GM19468 (cell line): Measurements from ENCODE around the gene CEPT1.
"Not testable (repeated sequence)": the region's sequence is repeated elsewhere in the genome, so short reads cannot be mapped to it uniquely, and the experiment has no call there.

Experiments
- ATAC-seq: cut with Tn5 transposase; IDR thresholded peaks from one replicate; pipeline ENCODE4 v1.9.1; 2021; ENCODE audit warnings: mild to moderate bottlenecking, moderate library complexity, moderate number of reproducible peaks; ENCODE audit not compliant: unreplicated experiment; ENCODE audit errors: extremely low read depth

CEPT1 gene

GRCh38 chr1:111204983-111205713, 65.1 kb downstream of the CEPT1 start:
- no peak for ATAC-seq

DNA sequence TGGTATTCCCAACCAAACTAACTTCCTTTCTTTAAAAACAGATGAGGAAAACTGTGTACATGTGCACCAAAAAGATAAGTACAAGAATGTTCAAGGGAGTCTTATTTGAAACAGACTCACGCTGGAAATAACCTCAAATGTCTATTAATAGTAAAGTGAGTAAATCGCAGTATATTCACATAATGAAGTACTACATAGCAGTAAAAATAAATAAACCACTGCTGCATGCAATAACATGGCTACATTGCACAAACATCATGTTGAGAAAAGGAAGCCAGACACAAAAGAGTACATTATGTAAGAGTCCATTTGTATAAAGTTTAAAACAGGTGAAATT, 65.7 kb downstream of the CEPT1 start:
- ATAC-seq = no peak

DNA sequence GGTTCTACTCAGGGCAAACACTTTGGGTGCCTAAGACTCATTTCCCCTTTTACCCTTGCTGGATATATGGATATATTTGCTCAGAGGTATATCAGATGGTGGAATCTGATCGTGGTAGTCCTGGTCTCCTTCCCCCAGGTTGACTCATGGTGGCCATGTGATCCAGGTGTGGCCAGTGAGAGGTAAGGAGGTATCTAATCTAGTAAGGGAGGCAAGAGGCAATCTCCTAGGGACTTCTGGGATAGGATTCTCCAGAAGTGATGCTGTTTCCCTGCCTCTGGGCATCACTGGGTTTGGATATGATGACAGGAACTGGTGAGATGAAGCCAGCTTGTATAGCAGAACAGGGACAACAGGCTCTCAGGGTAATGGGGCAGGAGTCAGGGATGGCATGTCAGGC, 68.9 kb downstream of the CEPT1 start:
- no peak for ATAC-seq

GRCh38 chr1:111209622-111210021, 69.6 kb downstream of the CEPT1 start:
- ATAC-seq = no peak

DNA sequence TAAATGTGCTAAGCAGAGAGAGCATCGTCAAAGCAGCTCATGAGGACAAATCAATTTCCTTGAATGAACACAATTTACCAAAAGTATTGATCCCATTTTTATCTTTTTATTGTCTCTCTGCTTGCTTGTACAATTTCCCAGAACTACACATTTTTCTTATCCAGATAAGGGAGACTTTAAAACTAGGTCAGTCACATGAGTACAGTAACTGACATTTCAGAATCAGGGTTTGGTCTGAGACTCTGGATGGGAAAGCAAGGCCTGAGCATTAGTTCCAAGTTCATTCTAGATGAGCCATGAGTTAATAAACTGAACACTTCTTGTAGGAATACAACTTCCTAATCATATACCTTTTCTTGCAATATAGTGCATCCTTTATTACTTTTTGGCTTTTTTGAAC, 71.9 kb downstream of the CEPT1 start:
- no peak for ATAC-seq

DNA sequence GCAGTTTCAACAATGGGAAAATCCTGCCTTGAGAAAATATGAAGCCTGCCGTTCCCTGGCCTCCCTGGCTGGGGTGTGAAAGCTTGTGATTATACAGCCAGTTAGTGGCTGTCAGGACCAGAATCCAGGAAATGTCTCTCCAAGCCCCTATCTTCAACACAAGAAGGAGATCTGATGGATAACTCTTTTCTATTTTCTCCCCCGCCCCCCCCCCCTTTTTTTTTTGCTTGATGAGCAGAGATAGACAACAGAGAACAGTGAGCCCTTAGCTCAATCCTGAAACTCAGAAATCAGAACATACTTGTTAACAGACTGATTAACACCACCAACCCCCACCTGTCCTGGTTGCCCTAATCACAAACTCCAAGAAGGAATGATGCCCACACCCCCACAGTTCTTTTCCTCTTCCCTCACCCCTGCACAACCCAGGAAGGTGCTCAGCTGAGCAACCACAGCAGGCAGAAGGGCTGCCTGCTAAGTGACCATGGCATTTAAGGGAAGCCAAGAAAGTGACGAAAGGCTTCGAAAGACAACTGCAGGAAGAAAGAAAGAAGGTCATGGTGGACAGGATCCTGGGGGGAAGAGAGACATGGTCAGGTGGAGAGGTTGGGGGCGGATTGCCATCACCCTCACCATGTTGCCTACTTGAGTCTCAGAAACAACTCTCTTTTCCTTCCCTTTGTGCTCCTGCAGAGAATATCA, 72.8 kb downstream of the CEPT1 start:
- no peak for ATAC-seq

GRCh38 chr1:111213412-111213811, 73.4 kb downstream of the CEPT1 start:
- ATAC-seq = no peak

DNA sequence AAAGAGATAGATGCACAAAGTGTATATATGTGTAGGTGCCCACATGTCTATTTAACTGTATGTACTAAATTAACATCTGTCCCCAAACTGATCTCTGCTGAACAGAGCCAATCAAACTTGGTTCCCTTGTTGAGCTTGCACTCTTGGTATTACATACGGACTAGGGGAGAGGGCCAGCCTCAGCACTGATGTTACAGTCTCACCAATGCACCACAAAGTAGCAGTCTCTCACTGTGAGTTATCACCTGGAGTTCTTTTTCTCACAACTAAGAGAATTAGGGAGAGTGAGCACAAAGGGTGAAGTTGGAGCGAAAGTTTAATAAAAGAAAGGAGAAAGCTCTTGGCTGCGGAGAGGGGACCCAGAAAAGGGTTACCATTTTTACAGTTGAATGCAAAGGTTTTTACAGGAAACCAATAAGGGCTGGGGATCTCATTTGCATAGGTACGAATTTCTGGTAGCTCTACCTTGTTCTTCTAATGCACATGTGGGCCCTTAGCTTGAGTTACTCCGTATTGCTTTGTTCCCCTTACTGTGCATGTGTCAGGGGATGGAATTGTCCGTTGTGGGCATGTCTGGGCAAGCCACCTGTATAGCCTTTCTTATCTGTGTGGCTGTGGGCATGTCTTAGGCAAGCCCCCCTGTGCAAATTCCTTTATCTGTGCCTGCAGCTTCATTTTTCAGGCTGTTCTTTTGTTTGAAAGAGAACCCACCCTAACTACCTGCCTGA, 74.2 kb downstream of the CEPT1 start:
- no peak for ATAC-seq

DNA sequence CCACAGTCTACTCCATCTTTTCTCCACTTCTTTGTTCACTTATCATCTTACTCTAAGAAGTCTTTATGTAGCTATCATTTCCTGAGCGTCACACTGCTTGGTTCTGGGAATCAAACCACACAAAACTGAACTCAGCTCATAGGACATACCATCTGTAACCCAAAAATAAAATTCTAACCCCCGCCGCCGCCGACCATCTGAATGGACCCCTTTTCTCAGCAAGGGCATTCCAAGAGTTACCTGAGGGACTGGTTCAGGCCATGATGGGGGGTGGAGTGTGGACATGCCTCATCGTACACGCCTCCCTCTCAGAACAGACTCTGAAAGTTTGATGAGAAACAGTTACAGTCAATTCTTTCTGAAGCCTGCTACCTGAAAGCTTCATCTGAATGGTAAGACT, 74.9 kb downstream of the CEPT1 start:
- ATAC-seq = no peak

- not testable (repeated sequence) for ATAC-seq
Measured at GRCh38 chr1:111215285-111215684, 75.3 kb downstream of the CEPT1 start.

DNA sequence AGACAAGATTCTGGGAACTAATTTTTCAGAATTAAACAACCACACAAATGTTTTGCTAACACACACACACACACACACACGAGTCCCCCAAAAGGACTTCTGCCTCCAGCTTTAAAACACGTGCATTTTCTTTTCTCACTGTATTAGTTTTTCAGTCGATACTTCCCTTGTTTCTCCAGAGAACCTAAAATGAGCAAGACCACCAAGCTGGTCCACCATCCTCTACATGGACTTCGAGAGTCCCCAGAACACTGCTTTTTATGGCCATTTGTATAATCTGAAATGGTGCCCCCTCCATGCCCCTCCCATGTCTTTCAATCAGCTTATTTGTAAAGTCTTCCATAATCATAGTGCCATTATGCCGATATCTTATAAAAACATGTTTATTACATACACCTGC, 76.7 kb downstream of the CEPT1 start:
- ATAC-seq = no peak

DNA sequence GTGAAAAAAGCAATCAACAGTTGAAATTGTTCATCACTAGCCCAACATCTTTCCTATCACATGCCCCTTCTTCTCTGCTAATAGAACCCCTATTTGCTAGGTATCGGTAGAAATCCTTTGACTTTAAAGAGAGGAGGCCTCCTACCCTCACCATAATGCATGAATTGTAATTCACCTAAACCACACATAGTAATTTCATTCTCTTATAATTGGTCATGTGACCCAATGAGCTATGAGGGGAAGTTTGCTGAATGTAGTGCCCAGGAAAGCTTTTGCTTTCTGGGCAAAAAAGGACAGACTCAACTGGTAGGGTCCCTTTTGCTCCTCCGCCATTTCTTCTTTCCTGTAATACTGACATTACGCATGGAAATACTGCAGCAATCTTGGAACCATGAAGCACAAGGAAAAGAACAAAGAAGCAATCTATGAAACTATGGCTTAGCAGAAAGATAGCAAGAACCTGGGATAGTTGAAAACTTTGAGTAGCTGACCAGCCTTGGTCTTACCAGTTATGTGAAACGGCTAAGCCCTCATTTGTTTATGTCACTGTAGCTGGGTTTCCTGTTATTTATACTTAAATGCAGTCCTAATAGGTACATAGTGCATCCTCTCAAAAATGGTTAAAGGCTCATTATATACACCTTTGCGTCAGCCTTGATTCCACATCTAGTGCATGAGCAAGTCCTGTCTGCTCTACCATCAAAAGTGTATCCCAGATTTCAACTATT, 77.3 kb downstream of the CEPT1 start:
- ATAC-seq = no peak

DNA sequence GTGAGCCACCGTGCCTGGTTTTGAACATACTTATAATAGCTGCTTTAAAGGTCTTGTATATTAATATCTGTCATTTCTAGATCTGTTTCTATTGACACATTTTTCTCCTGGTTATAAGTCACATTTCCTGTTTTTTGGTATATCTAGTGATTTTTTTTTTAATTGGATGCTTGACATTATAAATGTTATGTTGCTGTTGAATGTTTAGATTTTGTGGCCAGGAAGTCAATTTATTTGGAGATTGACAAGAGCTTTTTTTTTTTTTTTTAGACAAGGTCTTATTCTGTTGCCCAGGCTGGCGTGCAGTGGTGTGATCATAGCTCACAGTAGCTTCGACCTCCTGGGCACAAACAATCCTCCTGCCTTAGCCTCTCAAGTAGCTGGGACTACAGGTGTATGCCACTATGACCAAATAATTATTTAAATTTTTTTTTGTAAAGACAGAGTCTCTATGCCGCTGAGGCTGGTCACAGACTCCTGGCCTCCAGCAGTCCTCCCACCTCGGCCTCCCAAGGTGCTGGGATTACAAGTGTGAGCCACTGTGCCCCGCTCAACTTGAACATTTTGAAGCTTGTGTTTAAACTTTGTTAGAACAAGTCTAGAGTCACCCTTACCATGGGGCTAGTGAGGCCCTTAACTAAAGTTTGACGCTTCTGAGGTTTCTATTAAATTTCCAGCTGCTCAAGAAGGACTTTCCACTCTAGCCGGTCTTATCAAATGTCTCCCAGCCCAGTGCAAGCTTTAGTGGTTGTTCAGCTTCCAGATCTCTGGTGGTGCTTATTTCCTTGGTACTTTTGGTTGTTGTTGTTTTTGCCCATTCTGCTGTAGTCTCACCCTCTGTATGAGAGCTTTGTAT, 78.9 kb downstream of the CEPT1 start:
- no peak for ATAC-seq

DNA sequence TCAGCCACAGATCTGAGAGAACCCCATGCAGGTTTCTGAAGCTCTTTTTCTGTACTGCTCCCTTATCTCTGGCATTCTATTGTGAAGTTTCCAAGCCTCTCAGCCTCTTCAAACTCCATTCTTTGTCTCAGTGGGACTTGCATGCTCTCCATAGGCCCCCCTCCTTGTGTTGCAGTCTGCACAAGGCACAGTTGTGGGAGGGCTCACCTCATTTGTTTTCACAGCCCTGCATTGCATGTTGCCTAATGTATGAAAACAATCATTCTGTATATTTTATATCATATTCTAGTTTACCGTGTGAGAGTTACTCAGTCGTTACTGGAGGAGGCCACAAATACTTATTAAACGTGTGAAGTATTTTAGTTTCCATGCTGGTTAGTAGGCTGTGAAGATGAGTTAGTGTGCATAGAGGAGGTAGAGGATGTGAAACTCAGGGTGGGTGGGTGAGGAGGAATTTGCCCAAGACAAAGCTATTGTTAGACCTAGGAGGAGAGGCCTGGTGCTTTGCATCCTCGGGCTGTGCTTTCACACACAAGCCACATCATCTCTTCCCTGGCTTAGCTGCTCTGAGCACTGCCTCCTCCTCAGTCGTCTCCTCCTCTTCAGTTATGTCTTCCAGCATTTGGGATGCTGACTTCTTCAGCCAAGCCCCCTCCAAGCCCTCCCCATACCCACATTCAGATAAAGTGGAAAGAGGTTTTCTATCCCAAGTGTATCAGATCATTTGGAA, 79.7 kb downstream of the CEPT1 start:
- ATAC-seq = peak; percentile 9

DNA sequence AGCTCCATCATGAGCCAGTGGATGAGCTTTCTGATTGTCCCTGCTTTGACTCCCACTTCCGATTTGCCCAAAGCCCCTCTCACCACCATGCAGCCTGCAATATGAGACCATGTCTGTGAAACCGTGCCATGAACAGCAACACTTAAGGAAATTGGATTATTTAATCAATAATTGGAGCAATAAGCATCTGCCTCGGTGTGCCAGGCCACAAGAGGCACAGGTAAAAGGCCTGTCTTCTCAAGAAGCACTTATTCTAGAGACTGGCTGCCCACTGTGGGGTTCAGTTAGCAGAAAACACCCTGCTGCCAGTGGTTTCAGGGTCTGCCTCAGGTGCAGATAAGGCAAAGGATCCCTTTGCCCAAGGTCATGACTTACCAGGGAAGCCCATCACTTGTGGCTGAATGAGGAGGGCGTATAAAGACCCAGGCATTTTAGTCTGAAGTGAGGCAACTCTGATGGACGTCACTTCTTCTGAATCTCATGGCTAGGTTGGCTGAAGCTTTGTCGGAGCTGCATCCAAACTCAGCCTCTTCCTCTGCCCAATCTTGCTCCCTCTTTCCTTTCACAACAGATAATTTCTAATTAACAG, 80.4 kb downstream of the CEPT1 start:
- ATAC-seq = no peak

DNA sequence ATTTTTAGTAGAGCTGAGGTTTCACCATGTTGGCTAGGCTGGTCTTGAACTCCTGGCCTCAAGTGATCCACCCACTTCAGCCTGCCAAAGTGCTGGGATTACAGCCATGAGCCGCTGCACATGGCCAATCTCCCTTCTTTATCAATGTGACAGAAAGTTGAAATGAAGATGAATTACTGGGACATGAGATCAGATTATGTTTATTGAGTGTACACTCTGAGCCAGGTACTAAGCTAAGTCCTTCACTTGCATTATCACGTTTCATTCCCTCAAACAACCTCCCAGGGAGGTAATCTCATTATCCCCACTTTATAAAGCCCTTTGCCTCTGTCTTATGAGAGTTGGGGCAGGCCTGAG, 81.2 kb downstream of the CEPT1 start:
- ATAC-seq = no peak

GRCh38 chr1:111221633-111222291, 81.7 kb downstream of the CEPT1 start:
- ATAC-seq = peak; percentile 49

GRCh38 chr1:111222308-111223125, 82.5 kb downstream of the CEPT1 start:
- ATAC-seq = no peak
